Heart left ventricle (tissue), 13 donors: Measurements from ENCODE around the gene LVRN.

Source experiments
- CTCF ChIP-seq, 12 donors: fragments of 200-600 bp; sonication (generic) in 4 of 12; IDR thresholded peaks; one replicate each; pipeline versions ENCODE4 v1.5.0 to v1.8.0; 2018 to 2022; ENCODE audit warnings: antibody characterized with exemption in 12 of 12, mild to moderate bottlenecking in 5 of 12
- POLR2A ChIP-seq, 2 donors: fragments of 450-650 bp; IDR thresholded peaks; one replicate each; pipeline ENCODE4 v1.6.1; 2017; ENCODE audit warnings: antibody characterized with exemption in 2 of 2, mild to moderate bottlenecking in 2 of 2, moderate library complexity in 2 of 2
- donor health status: ischemic (EF 13 %, LVEDD 7.1; RV severe dilation, severe dysfunction).
- donor health status: DM: no; HTN: yes; CAD: no.
- donor health status: DM: no; HTN: no; CAD: no.
- donor health status: ischemic (EF 25% LVEDD 6.9; RV normal size, moderate dysfunction).
- donor health status: ischemic (EF 25% LVEDD 5.7; RV mildly dilated, moderate dysfunction).
- donor health status: ischemic (EF 35%, LVEDD 5.7; RV mildly dilated, moderate dysfunction).
- donor health status: nonischemic (EF 11% LVEDD 7.7; RV severe dilation, severe dysfunction).
- donor health status: DM: yes; HTN: yes; CAD: no.
- donor health status: PGD.
- donor health status: ischemic (EF 29% LVEDD 5.4; RV normal size, mild dysfunction).
- donor health status: nonischemic (EF 23%, LVEDD 6.1; RV moderate dilation, normal function).

DNA sequence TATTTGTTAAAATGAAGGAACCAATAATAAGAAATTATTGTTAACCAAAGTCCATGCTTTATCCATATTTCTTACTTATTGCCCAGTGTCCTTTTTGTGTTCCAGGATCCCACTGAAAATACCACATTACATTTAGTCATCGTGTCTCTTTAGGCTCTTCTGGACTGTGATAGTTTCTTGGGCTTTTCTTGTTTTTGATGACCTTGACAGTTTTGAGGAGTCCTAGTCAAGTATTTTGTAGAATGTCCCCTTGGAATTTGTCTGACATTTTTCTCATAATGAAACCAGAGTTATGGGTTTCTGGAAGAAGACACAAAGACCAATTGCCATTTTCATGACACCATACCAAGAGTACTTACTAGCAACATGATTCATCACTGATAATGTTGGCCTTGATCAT is 108.9 kb downstream of the LVRN start:
- no peak for TF ChIP-seq POLR2A (IDR thresholded peaks at IDR 0.05)
- no peak for TF ChIP-seq CTCF (IDR thresholded peaks at IDR 0.05)
